H9 (cell line): ENCODE measurements around the gene LMNTD2. TPM values are rescaled to one million over a fixed set of nuclear protein-coding genes. Genes with fewer than 3 reads are reported as not detected.

Source experiments
- DNase-seq: peaks from one replicate; pipeline ENCODE4 v3.0.0-alpha.2; 2017
- H2AFZ ChIP-seq: one replicate; pipeline ENCODE4 v1.6.1; 2013; ENCODE audit warnings: mild to moderate bottlenecking, low read length, control low read depth, moderate library complexity
- H2AK5ac ChIP-seq: 2 replicates; pipeline ENCODE4 v1.6.1; 2013; ENCODE audit warnings: low read length, control low read depth, mixed read lengths; ENCODE audit not compliant: insufficient read length
- H2BK120ac ChIP-seq: one replicate; pipeline ENCODE4 v1.6.1; 2013; ENCODE audit warnings: low read depth, mild to moderate bottlenecking, low read length, control low read depth, inconsistent platforms; ENCODE audit not compliant: poor library complexity, severe bottlenecking
- H2BK12ac ChIP-seq: 2 replicates; pipeline ENCODE4 v1.6.1; 2013; ENCODE audit warnings: low read length, control low read depth, mixed read lengths, low read depth; ENCODE audit not compliant: insufficient read length
- H2BK15ac ChIP-seq: 2 replicates; pipeline ENCODE4 v1.6.1; 2013; ENCODE audit warnings: low read depth, low read length, control low read depth
- H2BK20ac ChIP-seq: one replicate; pipeline ENCODE4 v1.6.1; 2013; ENCODE audit warnings: low read depth, mild to moderate bottlenecking, low read length, control low read depth, inconsistent platforms; ENCODE audit not compliant: poor library complexity, severe bottlenecking
- H2BK5ac ChIP-seq: 2 replicates; pipeline ENCODE4 v1.6.1; 2013; ENCODE audit warnings: low read length, control low read depth, mixed read lengths; ENCODE audit not compliant: insufficient read length
- H3K14ac ChIP-seq: 2 replicates; pipeline ENCODE4 v1.6.1; 2013; ENCODE audit warnings: low read length, control low read depth; ENCODE audit not compliant: insufficient read depth
- H3K18ac ChIP-seq: 2 replicates; pipeline ENCODE4 v1.6.1; 2013; ENCODE audit warnings: low read depth, mild to moderate bottlenecking, mixed read lengths, low read length, control low read depth; ENCODE audit not compliant: insufficient read length
- H3K23ac ChIP-seq: 2 replicates; pipeline ENCODE4 v1.6.1; 2013; ENCODE audit warnings: low read length, control low read depth, mixed read lengths, low read depth; ENCODE audit not compliant: insufficient read length
- H3K23me2 ChIP-seq: 2 replicates; pipeline ENCODE4 v1.6.1; 2013; ENCODE audit warnings: low read depth, mild to moderate bottlenecking, mixed read lengths, low read length, control low read depth; ENCODE audit not compliant: insufficient read length, poor library complexity, severe bottlenecking
- H3K27ac ChIP-seq: 2 replicates; pipeline ENCODE4 v1.5.1; 2013; ENCODE audit warnings: low read length, control low read depth, mixed read lengths, low read depth; ENCODE audit not compliant: insufficient read length
- H3K27me3 ChIP-seq: 2 replicates; pipeline ENCODE4 v1.6.1; 2013; ENCODE audit warnings: low read length, control low read depth, inconsistent platforms; ENCODE audit not compliant: insufficient read depth
- H3K4ac ChIP-seq: 2 replicates; pipeline ENCODE4 v1.6.1; 2013; ENCODE audit warnings: low read depth, mild to moderate bottlenecking, control low read depth, inconsistent platforms, low read length, moderate library complexity
- H3K4me1 ChIP-seq: 2 replicates; pipeline ENCODE4 v1.6.1; 2013; ENCODE audit warnings: low read length, control low read depth, inconsistent platforms; ENCODE audit not compliant: insufficient read depth
- H3K4me2 ChIP-seq: 2 replicates; pipeline ENCODE4 v1.6.1; 2013; ENCODE audit warnings: low read length, control low read depth, mixed read lengths; ENCODE audit not compliant: insufficient read length, insufficient read depth
- H3K56ac ChIP-seq: 2 replicates; pipeline ENCODE4 v1.6.1; 2013; ENCODE audit warnings: low read depth, mild to moderate bottlenecking, mixed read lengths, low read length, control low read depth; ENCODE audit not compliant: insufficient read length
- H3K79me1 ChIP-seq: 2 replicates; pipeline ENCODE4 v1.6.1; 2013; ENCODE audit warnings: low read depth, mild to moderate bottlenecking, moderate library complexity, low read length, control low read depth, inconsistent platforms; ENCODE audit not compliant: insufficient read depth, poor library complexity, severe bottlenecking
- H3K79me2 ChIP-seq: 2 replicates; pipeline ENCODE4 v1.6.1; 2013; ENCODE audit warnings: low read length, control low read depth, inconsistent platforms; ENCODE audit not compliant: insufficient read depth
- H3K9ac ChIP-seq: 2 replicates; pipeline ENCODE4 v1.6.1; 2013; ENCODE audit warnings: low read length, control low read depth, mixed read lengths; ENCODE audit not compliant: insufficient read length; ENCODE audit errors: extremely low read depth
- H3K9me3 ChIP-seq: one replicate; pipeline ENCODE4 v1.6.1; 2013; ENCODE audit warnings: low read depth, low read length, inconsistent platforms; ENCODE audit not compliant: control insufficient read depth
- H3T11ph ChIP-seq: one replicate; pipeline ENCODE4 v1.6.1; 2013; ENCODE audit warnings: mild to moderate bottlenecking, low read length, control low read depth, inconsistent platforms
- H4K20me1 ChIP-seq: one replicate; pipeline ENCODE4 v1.6.1; 2013; ENCODE audit not compliant: control insufficient read depth, insufficient read length, insufficient read depth
- H4K5ac ChIP-seq: 2 replicates; pipeline ENCODE4 v1.6.1; 2013; ENCODE audit warnings: low read depth, mild to moderate bottlenecking, mixed read lengths, low read length, control low read depth; ENCODE audit not compliant: insufficient read length
- H4K8ac ChIP-seq: replicated peaks from 2 replicates; pipeline ENCODE4 v1.6.1; 2013; ENCODE audit warnings: low read length, control low read depth, mixed read lengths, low read depth; ENCODE audit not compliant: insufficient read length
- H4K91ac ChIP-seq: 2 replicates; pipeline ENCODE4 v1.6.1; 2013; ENCODE audit warnings: low read depth, mild to moderate bottlenecking, moderate library complexity, mixed read lengths, low read length, control low read depth; ENCODE audit not compliant: insufficient read length
- H3K27ac Mint-ChIP-seq, 3 experiments: 2 replicates in 2 of 3; 3 replicates in 1 of 3; pipeline ENCODE4 v1.8.0; 2020 to 2021; ENCODE audit warnings: mixed read lengths in 3 of 3, mild to moderate bottlenecking in 1 of 3, moderate library complexity in 1 of 3
- H3K27me3 Mint-ChIP-seq: 2 replicates; pipeline ENCODE4 v1.8.0; 2021; ENCODE audit warnings: low read depth, mild to moderate bottlenecking, moderate library complexity, mixed read lengths
- H3K36me3 Mint-ChIP-seq, 3 experiments: 2 replicates in 2 of 3; 3 replicates in 1 of 3; pipeline ENCODE4 v1.8.0; 2020 to 2021; ENCODE audit warnings: low read depth in 3 of 3, mixed read lengths in 3 of 3; ENCODE audit not compliant: insufficient read depth in 1 of 3
- H3K4me1 Mint-ChIP-seq, 2 experiments: 2 replicates each; pipeline ENCODE4 v1.8.0; 2020; ENCODE audit warnings: mixed read lengths in 2 of 2
- H3K4me3 Mint-ChIP-seq, 2 experiments: 2 replicates in 1 of 2; 3 replicates in 1 of 2; pipeline ENCODE4 v1.8.0; 2020 to 2021; ENCODE audit warnings: mild to moderate bottlenecking in 2 of 2, mixed read lengths in 2 of 2, moderate library complexity in 1 of 2
- H3K9me3 Mint-ChIP-seq, 2 experiments: 2 replicates in 1 of 2; 3 replicates in 1 of 2; pipeline ENCODE4 v1.8.0; 2020; ENCODE audit warnings: mild to moderate bottlenecking in 2 of 2, mixed read lengths in 2 of 2, moderate library complexity in 1 of 2
- WGBS: extraction: QIAGEN DNeasy Blood & Tissue Kit; methylation state at CpG from one replicate; pipeline ENCODE4 v1.1.7; 2013; ENCODE audit warnings: missing lambda C conversion rate, low lambda C conversion rate, mixed read lengths; ENCODE audit not compliant: insufficient read length; ENCODE audit errors: extremely low coverage; 5-methylcytosine and 5-hydroxymethylcytosine counted together
- total RNA-seq: library from RNA; stranded (reverse); gene quantifications from 2 replicates; pipeline ENCODE4 v1.2.1, GENCODE V29; 2021
- TF ChIP-seq, protein P1 (sequence below): fragments of 200-600 bp; sonication (generic); conservative IDR thresholded peaks from 3 replicates; pipeline ENCODE4 v1.8.0; 2021; ENCODE audit warnings: antibody characterized with exemption, mild to moderate bottlenecking

LMNTD2 gene
- total RNA-seq, 1 experiment from 2014 or later, result 4.7 TPM

- no peak for DNase-seq
- no peak overlapping the region for H2BK12ac ChIP-seq
- H2BK5ac ChIP-seq, result no peak overlapping the region
- no peak overlapping the region for H2AK5ac ChIP-seq
- H3K4ac ChIP-seq, result no peak overlapping the region
- Mint-ChIP-seq H3K4me3 (no peak overlapping the region), H3K4me1 (no peaks in the 10 kb centered on the region), H3K27ac (no peak overlapping the region), H3K36me3 (peaks cover 53 to 85% (median 84%) of the 10 kb centered on the region in 3 experiments), H3K27me3 (0 out of 2 replicates have a peak, but pooled peaks cover 2% of the 10 kb centered on the region), H3K9me3 (no peaks in the 10 kb centered on the region; a peak in 1 of 5 replicates)
- H4K91ac ChIP-seq, result no peak overlapping the region
- H3K14ac ChIP-seq, result no peak overlapping the region
- no peak overlapping the region for H2AFZ ChIP-seq
- no peaks in the 10 kb centered on the region for H3K79me2 ChIP-seq
- H3K4me2 ChIP-seq, result no peak overlapping the region
- no peak overlapping the region for H2BK20ac ChIP-seq
- H3K27ac ChIP-seq, result no peak overlapping the region
- H3T11ph ChIP-seq, result no peak overlapping the region
- no CpG with 5 or more reads among the region's 10 CpGs for WGBS
- no peak overlapping the region for H3K23ac ChIP-seq
- H3K27me3 ChIP-seq, result no peaks in the 10 kb centered on the region
- no peak overlapping the region for H3K56ac ChIP-seq
- H3K9me3 ChIP-seq, result no peaks in the 10 kb centered on the region
- no peaks in the 10 kb centered on the region for H3K4me1 ChIP-seq
- no peak overlapping the region for H4K5ac ChIP-seq
- no peak overlapping the region for H4K8ac ChIP-seq
- no peaks in the 10 kb centered on the region for H4K20me1 ChIP-seq
- no peaks in the 10 kb centered on the region for H3K79me1 ChIP-seq
- H3K18ac ChIP-seq, result no peak overlapping the region
- TF ChIP-seq, protein P1, sequence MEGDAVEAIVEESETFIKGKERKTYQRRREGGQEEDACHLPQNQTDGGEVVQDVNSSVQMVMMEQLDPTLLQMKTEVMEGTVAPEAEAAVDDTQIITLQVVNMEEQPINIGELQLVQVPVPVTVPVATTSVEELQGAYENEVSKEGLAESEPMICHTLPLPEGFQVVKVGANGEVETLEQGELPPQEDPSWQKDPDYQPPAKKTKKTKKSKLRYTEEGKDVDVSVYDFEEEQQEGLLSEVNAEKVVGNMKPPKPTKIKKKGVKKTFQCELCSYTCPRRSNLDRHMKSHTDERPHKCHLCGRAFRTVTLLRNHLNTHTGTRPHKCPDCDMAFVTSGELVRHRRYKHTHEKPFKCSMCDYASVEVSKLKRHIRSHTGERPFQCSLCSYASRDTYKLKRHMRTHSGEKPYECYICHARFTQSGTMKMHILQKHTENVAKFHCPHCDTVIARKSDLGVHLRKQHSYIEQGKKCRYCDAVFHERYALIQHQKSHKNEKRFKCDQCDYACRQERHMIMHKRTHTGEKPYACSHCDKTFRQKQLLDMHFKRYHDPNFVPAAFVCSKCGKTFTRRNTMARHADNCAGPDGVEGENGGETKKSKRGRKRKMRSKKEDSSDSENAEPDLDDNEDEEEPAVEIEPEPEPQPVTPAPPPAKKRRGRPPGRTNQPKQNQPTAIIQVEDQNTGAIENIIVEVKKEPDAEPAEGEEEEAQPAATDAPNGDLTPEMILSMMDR, result no peak
- no peak overlapping the region for H3K9ac ChIP-seq
- no peak overlapping the region for H2BK120ac ChIP-seq
- H3K23me2 ChIP-seq, result no peaks in the 10 kb centered on the region
- no peak overlapping the region for H2BK15ac ChIP-seq
These were observed 34.9 kb upstream of the LMNTD2 start for GRCh38 chr11:595400-595799.
